Neural progenitor cell (in vitro differentiated cells): ENCODE data around the gene ACOT7. TPM values are rescaled to one million over a fixed set of nuclear protein-coding genes. Genes with fewer than 3 reads are reported as not detected.
"Not testable (repeated sequence)": the region's sequence is repeated elsewhere in the genome, so short reads cannot be mapped to it uniquely, and the experiment has no call there.

Experiments used
- DNase-seq: peaks from one replicate; pipeline ENCODE4 v3.0.0-alpha.2; 2016; ENCODE audit warnings: low spot score
- H2AFZ ChIP-seq: fragments of 200-600 bp; sonication (generic); replicated peaks from 2 replicates; pipeline ENCODE4 v1.6.1; 2016; ENCODE audit warnings: antibody characterized with exemption
- H3F3A ChIP-seq: fragments of 200-600 bp; sonication (generic); 2 replicates; pipeline ENCODE4 v1.6.1; 2016; ENCODE audit warnings: antibody characterized with exemption, low read depth
- H3K27ac ChIP-seq: fragments of 200-600 bp; sonication (generic); 2 replicates; pipeline ENCODE4 v1.5.1; 2016; ENCODE audit warnings: mild to moderate bottlenecking
- H3K27me3 ChIP-seq: fragments of 200-600 bp; sonication (generic); 2 replicates; pipeline ENCODE4 v1.6.1; 2016; ENCODE audit warnings: mild to moderate bottlenecking, moderate library complexity
- H3K36me3 ChIP-seq: fragments of 200-600 bp; sonication (generic); 2 replicates; pipeline ENCODE4 v1.5.1; 2016
- H3K4me1 ChIP-seq: fragments of 200-600 bp; sonication (generic); 2 replicates; pipeline ENCODE4 v1.6.1; 2016; ENCODE audit warnings: mixed run types
- H3K4me2 ChIP-seq: fragments of 200-600 bp; sonication (generic); 2 replicates; pipeline ENCODE4 v1.6.1; 2016
- H3K4me3 ChIP-seq: fragments of 200-600 bp; sonication (generic); 2 replicates; pipeline ENCODE4 v1.5.1; 2016
- H3K79me2 ChIP-seq: fragments of 200-600 bp; sonication (generic); 2 replicates; pipeline ENCODE4 v1.6.1; 2016; ENCODE audit warnings: low read depth
- H3K9ac ChIP-seq: fragments of 200-600 bp; sonication (generic); 2 replicates; pipeline ENCODE4 v1.6.1; 2016
- H3K9me3 ChIP-seq: fragments of 200-600 bp; sonication (generic); 2 replicates; pipeline ENCODE4 v1.5.1; 2016; ENCODE audit warnings: low read depth
- H4K20me1 ChIP-seq: fragments of 200-600 bp; sonication (generic); 2 replicates; pipeline ENCODE4 v1.6.1; 2016; ENCODE audit warnings: low read depth
- H3K27ac Mint-ChIP-seq: 3 replicates; pipeline ENCODE4 v1.8.0; 2021; ENCODE audit warnings: mixed read lengths
- H3K27me3 Mint-ChIP-seq: 2 replicates; pipeline ENCODE4 v1.8.0; 2022; ENCODE audit warnings: low read depth, mild to moderate bottlenecking, inconsistent platforms, moderate library complexity, mixed read lengths; ENCODE audit not compliant: insufficient read depth
- H3K36me3 Mint-ChIP-seq: 3 replicates; pipeline ENCODE4 v1.8.0; 2021; ENCODE audit warnings: mixed read lengths
- H3K4me1 Mint-ChIP-seq: 3 replicates; pipeline ENCODE4 v1.8.0; 2021; ENCODE audit warnings: mixed read lengths
- H3K4me3 Mint-ChIP-seq: 3 replicates; pipeline ENCODE4 v1.8.0; 2021; ENCODE audit warnings: mild to moderate bottlenecking, moderate library complexity, mixed read lengths
- H3K9me3 Mint-ChIP-seq: 3 replicates; pipeline ENCODE4 v1.8.0; 2020; ENCODE audit warnings: mixed read lengths
- EZH2 ChIP-seq: fragments of 200-600 bp; sonication (generic); IDR thresholded peaks from 2 replicates; pipeline ENCODE4 v1.6.1; 2017; ENCODE audit warnings: antibody characterized with exemption, mild to moderate bottlenecking, moderate library complexity
- EZH2phosphoT487 ChIP-seq: fragments of 200-600 bp; sonication (generic); IDR thresholded peaks from 2 replicates; pipeline ENCODE4 v1.6.1; 2017; ENCODE audit warnings: antibody characterized with exemption
- total RNA-seq: library from RNA; depleted of rRNA; stranded (reverse); fragments of >200 nt; gene quantifications from 2 replicates; pipeline ENCODE4 v1.2.3, GENCODE V29; 2015; ENCODE audit warnings: low replicate concordance
- TF ChIP-seq, protein P1 (sequence below): fragments of 200-600 bp; sonication (generic); IDR thresholded peaks from 2 replicates; pipeline ENCODE4 v1.5.1; 2017; ENCODE audit warnings: antibody characterized with exemption, mild to moderate bottlenecking

Gene ACOT7
- total RNA-seq, 1 donor from 2014 or later, result 19.6 TPM

DNA sequence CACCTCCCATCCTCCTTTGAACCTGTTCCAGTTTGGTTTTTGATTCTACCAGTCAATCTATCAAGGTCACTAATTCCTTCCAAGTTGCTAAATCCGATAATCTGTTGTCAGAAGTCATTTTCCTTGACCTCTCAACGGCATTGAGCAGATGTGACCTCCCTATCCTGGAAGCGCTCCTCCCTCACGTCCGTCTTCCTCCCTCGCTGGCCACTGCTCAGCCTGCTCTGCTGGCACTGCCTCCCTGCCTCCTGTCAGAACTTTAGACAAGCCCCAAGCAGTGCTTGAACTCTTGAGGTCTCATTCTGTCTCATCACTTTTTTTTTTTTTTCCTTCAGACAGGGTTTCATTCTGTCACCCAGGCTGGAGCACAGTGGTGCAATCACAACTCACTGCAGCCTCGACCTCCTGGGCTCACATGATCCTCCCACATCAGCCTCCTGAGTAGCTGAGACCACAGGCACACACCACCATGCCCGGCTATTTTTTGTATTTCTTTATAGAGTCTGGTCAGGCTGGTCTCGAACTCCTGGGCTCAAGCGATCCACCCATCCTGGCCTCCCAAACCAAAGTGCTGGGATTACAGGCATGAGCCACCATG, 4.4 kb upstream of the ACOT7 start:
- Histone ChIP-seq H3K9me3 (no peaks in the 10 kb centered on the region), H3K79me2 (no peaks in the 10 kb centered on the region), H3K4me1 (no peaks in the 10 kb centered on the region), H3K9ac (no peak overlapping the region), H3K27me3 (peaks cover 5% of the 10 kb centered on the region), H4K20me1 (no peaks in the 10 kb centered on the region), H3K4me3 (no peak overlapping the region), H3K36me3 (no peaks in the 10 kb centered on the region), H3K27ac (no peak overlapping the region), H2AFZ (no peak overlapping the region), H3F3A (peaks cover 16% of the 10 kb centered on the region), H3K4me2 (no peak overlapping the region)
- H3K27ac Mint-ChIP-seq, result peak overlapping the region; percentile 9
- H3K4me1 Mint-ChIP-seq, result peaks cover 17% of the 10 kb centered on the region
- no peaks in the 10 kb centered on the region for H3K36me3 Mint-ChIP-seq
- TF ChIP-seq EZH2 (no peak), EZH2phosphoT487 (no peak)
- TF ChIP-seq, protein P1, sequence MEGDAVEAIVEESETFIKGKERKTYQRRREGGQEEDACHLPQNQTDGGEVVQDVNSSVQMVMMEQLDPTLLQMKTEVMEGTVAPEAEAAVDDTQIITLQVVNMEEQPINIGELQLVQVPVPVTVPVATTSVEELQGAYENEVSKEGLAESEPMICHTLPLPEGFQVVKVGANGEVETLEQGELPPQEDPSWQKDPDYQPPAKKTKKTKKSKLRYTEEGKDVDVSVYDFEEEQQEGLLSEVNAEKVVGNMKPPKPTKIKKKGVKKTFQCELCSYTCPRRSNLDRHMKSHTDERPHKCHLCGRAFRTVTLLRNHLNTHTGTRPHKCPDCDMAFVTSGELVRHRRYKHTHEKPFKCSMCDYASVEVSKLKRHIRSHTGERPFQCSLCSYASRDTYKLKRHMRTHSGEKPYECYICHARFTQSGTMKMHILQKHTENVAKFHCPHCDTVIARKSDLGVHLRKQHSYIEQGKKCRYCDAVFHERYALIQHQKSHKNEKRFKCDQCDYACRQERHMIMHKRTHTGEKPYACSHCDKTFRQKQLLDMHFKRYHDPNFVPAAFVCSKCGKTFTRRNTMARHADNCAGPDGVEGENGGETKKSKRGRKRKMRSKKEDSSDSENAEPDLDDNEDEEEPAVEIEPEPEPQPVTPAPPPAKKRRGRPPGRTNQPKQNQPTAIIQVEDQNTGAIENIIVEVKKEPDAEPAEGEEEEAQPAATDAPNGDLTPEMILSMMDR, result no peak
- no peaks in the 10 kb centered on the region for H3K9me3 Mint-ChIP-seq
- no peak for DNase-seq
- H3K4me3 Mint-ChIP-seq, result peak overlapping the region; percentile 21
- H3K27me3 Mint-ChIP-seq, result peaks cover 15% of the 10 kb centered on the region

DNA sequence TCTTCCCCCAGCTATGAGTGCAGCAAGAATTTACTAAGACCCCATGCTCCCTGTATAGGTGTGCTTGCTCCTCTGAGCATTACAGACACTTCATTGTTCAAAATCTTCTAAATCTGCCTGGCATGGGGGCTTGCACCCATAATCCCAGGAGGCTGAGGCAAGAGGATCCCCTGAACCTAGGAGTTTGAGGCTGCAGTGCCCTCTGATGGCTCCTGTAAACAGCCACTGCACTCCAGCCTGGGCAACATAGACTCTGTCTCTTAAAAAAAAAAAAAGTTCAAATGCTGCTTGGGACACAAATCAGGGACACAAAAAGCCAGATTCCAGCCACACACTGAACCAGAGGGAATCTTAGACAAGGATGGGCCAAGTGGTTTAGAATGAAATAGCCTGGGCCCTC, 3.4 kb upstream of the ACOT7 start:
- no peak overlapping the region for H3K4me3 ChIP-seq
- Mint-ChIP-seq H3K9me3 (no peaks in the 10 kb centered on the region), H3K27me3 (peaks cover 15% of the 10 kb centered on the region), H3K4me3 (no peak overlapping the region), H3K27ac (no peak overlapping the region), H3K4me1 (peaks cover 23% of the 10 kb centered on the region), H3K36me3 (no peaks in the 10 kb centered on the region)
- H3K4me2 ChIP-seq, result no peak overlapping the region
- DNase-seq, result no peak
- H3K27me3 ChIP-seq, result peaks cover 6% of the 10 kb centered on the region
- H4K20me1 ChIP-seq, result peaks cover 7% of the 10 kb centered on the region
- H3K9me3 ChIP-seq, result no peaks in the 10 kb centered on the region
- peaks cover 6% of the 10 kb centered on the region for H3K4me1 ChIP-seq
- H3K27ac ChIP-seq, result no peak overlapping the region
- no peak for TF ChIP-seq EZH2phosphoT487
- TF ChIP-seq, protein P1, result peak; percentile 24
- no peaks in the 10 kb centered on the region for H3K36me3 ChIP-seq
- H3K9ac ChIP-seq, result no peak overlapping the region
- H3K79me2 ChIP-seq, result peaks cover 8% of the 10 kb centered on the region
- no peak overlapping the region for H2AFZ ChIP-seq
- H3F3A ChIP-seq, result peaks cover 16% of the 10 kb centered on the region

DNA sequence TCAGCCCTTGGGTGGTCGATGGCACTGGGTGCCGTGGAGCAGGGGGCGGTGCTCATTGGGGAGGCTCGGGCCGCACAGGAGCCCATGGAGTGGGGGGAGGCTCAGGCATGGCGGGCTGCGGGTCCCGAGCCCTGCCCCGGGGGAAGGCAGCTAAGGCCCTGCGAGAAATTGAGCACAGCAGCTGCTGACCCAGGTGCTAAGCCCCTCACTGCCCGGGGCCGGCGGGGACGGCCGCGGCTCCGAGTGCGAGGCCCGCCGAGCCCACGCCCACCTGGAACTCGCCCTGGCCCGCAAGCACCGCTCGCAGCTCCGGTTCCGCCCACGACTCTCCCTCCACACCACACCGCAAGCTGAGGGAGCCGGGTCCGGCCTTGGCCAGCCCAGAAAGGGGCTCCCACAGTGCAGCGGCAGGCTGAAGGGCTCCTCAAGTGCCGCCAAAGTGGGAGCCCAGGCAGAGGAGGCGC, 2.2 kb upstream of the ACOT7 start:
- H2AFZ ChIP-seq, H3K4me3 ChIP-seq, H3K27ac Mint-ChIP-seq, H3K9me3 ChIP-seq, H3K9ac ChIP-seq, H3K4me1 ChIP-seq, H3K36me3 Mint-ChIP-seq, H3K9me3 Mint-ChIP-seq, H3K36me3 ChIP-seq, H3K4me3 Mint-ChIP-seq, H3K4me2 ChIP-seq, DNase-seq, H3K27ac ChIP-seq, H3K27me3 ChIP-seq: not testable (repeated sequence)
- H3F3A ChIP-seq, result peaks cover 16% of the 10 kb centered on the region
- peaks cover 16% of the 10 kb centered on the region for H4K20me1 ChIP-seq
- H3K4me1 Mint-ChIP-seq, result peaks cover 27% of the 10 kb centered on the region
- peaks cover 20% of the 10 kb centered on the region for H3K79me2 ChIP-seq
- H3K27me3 Mint-ChIP-seq, result peaks cover 15% of the 10 kb centered on the region

DNA sequence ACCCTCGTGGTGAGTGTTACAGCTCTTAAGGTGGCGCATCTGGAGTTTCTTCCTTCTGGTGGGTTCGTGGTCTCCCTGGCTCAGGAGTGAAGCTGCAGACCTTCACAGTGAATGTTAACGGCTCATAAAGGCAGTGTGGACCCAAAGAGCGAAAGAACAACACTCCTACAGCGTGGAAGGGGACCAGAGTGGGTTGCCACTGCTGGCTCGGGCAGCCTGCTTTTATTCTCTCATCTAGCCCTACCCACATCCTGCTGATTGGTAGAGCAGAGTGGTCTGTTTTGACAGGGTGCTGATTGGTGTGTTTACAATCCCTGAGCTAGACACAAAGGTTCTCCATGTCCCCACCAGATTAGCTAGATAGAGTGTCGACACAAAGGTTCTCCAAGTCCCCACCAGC, 1.6 kb upstream of the ACOT7 start:
- not testable (repeated sequence) for DNase-seq, H3K27me3 ChIP-seq, H3K36me3 Mint-ChIP-seq, H3K9ac ChIP-seq, H2AFZ ChIP-seq, H3K9me3 ChIP-seq, H3K4me3 ChIP-seq, H3K4me1 ChIP-seq, H3K9me3 Mint-ChIP-seq, H3K27ac Mint-ChIP-seq, H3K27ac ChIP-seq, H3K36me3 ChIP-seq, H3K4me2 ChIP-seq
- peaks cover 27% of the 10 kb centered on the region for H3K79me2 ChIP-seq
- peaks cover 27% of the 10 kb centered on the region for H3K4me1 Mint-ChIP-seq
- peak overlapping the region; percentile 71 for H3K4me3 Mint-ChIP-seq
- H4K20me1 ChIP-seq, result peaks cover 16% of the 10 kb centered on the region
- peaks cover 16% of the 10 kb centered on the region for H3F3A ChIP-seq
- peaks cover 15% of the 10 kb centered on the region for H3K27me3 Mint-ChIP-seq
